Glutamatergic neuron (in vitro differentiated cells): ENCODE data around the gene PAFAH1B1. TPM values are rescaled to one million over a fixed set of nuclear protein-coding genes. Genes with fewer than 3 reads are reported as not detected.
A peak's percentile ranks its signal among the peaks of the same experiment; 100 is the strongest.
"Not testable (repeated sequence)": the region's sequence is repeated elsewhere in the genome, so short reads cannot be mapped to it uniquely, and the experiment has no call there.

Source experiments
- DNase-seq: peaks from one replicate; pipeline ENCODE4 v3.0.0; 2022
- H3K27ac Mint-ChIP-seq: one replicate; pipeline ENCODE4 v1.8.0; 2020; ENCODE audit warnings: mild to moderate bottlenecking, mixed read lengths, inconsistent platforms; ENCODE audit not compliant: unreplicated experiment
- H3K27me3 Mint-ChIP-seq: one replicate; pipeline ENCODE4 v1.8.0; 2020; ENCODE audit warnings: mild to moderate bottlenecking, moderate library complexity, mixed read lengths, inconsistent platforms; ENCODE audit not compliant: unreplicated experiment
- H3K36me3 Mint-ChIP-seq: one replicate; pipeline ENCODE4 v1.8.0; 2020; ENCODE audit warnings: mild to moderate bottlenecking, mixed read lengths, inconsistent platforms; ENCODE audit not compliant: unreplicated experiment
- H3K4me1 Mint-ChIP-seq: one replicate; pipeline ENCODE4 v1.8.0; 2020; ENCODE audit warnings: mild to moderate bottlenecking, low read depth, mixed read lengths, inconsistent platforms; ENCODE audit not compliant: unreplicated experiment
- H3K4me3 Mint-ChIP-seq: one replicate; pipeline ENCODE4 v1.8.0; 2020; ENCODE audit warnings: mild to moderate bottlenecking, mixed read lengths, inconsistent platforms; ENCODE audit not compliant: unreplicated experiment
- H3K9me3 Mint-ChIP-seq: one replicate; pipeline ENCODE4 v1.8.0; 2020; ENCODE audit warnings: mild to moderate bottlenecking, moderate library complexity, mixed read lengths, inconsistent platforms; ENCODE audit not compliant: unreplicated experiment
- total RNA-seq: library from RNA; stranded (reverse); fragmentation: NEBNext Ultra II Directional; extraction: Animal tissue kit (Norgen Biotek cat#: 25700); gene quantifications from one replicate; pipeline ENCODE4 v1.2.1, GENCODE V29; 2021; ENCODE audit not compliant: unreplicated experiment
- TF ChIP-seq, protein P1 (sequence below): fragments of 200-600 bp; sonication (generic); IDR thresholded peaks from one replicate; pipeline ENCODE4 v1.5.0; 2021; ENCODE audit not compliant: partially characterized antibody, unreplicated experiment

Gene PAFAH1B1
- total RNA-seq, 1 donor from 2014 or later, result 296 TPM

DNA sequence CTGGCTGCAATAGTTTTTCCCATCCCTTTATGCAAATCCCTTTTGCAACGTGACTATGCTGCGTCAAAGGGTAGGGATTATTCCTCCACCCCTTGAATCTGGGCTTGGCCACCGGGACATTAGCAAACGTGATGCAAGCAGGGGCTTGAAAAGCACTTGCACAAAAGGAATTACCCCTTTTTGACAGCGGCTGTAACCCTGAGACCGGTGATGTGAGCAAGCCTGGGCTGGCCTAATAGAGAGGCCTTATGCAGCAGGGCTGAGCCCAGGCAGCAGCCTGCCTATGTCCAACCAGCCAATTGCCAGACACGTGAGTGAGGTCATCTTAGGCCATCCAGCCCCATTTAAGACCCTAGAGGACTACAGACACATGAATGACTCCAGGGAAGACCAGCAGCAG is 30.4 kb upstream of the PAFAH1B1 start:
- DNase-seq, result peak; percentile 37

GRCh38 chr17:2563543-2563942 is 29.9 kb upstream of the PAFAH1B1 start:
- no peak for DNase-seq
- Mint-ChIP-seq H3K4me1 (peaks cover 4% of the 10 kb centered on the region), H3K36me3 (peaks cover 9% of the 10 kb centered on the region), H3K4me3 (no peak overlapping the region), H3K27me3 (no peaks in the 10 kb centered on the region), H3K27ac (peak overlapping the region; percentile 82), H3K9me3 (peaks cover 4% of the 10 kb centered on the region)
- TF ChIP-seq, protein P1, sequence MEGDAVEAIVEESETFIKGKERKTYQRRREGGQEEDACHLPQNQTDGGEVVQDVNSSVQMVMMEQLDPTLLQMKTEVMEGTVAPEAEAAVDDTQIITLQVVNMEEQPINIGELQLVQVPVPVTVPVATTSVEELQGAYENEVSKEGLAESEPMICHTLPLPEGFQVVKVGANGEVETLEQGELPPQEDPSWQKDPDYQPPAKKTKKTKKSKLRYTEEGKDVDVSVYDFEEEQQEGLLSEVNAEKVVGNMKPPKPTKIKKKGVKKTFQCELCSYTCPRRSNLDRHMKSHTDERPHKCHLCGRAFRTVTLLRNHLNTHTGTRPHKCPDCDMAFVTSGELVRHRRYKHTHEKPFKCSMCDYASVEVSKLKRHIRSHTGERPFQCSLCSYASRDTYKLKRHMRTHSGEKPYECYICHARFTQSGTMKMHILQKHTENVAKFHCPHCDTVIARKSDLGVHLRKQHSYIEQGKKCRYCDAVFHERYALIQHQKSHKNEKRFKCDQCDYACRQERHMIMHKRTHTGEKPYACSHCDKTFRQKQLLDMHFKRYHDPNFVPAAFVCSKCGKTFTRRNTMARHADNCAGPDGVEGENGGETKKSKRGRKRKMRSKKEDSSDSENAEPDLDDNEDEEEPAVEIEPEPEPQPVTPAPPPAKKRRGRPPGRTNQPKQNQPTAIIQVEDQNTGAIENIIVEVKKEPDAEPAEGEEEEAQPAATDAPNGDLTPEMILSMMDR, result no peak

More for the DNA sequence above, 30.4 kb upstream of the PAFAH1B1 start:
- no peaks in the 10 kb centered on the region for H3K27me3 Mint-ChIP-seq
- TF ChIP-seq, protein P1, result no peak
- peaks cover 7% of the 10 kb centered on the region for H3K9me3 Mint-ChIP-seq
- H3K4me3 Mint-ChIP-seq, result no peak overlapping the region
- peaks cover 4% of the 10 kb centered on the region for H3K4me1 Mint-ChIP-seq
- peaks cover 9% of the 10 kb centered on the region for H3K36me3 Mint-ChIP-seq
- H3K27ac Mint-ChIP-seq, result peak overlapping the region; percentile 82

DNA sequence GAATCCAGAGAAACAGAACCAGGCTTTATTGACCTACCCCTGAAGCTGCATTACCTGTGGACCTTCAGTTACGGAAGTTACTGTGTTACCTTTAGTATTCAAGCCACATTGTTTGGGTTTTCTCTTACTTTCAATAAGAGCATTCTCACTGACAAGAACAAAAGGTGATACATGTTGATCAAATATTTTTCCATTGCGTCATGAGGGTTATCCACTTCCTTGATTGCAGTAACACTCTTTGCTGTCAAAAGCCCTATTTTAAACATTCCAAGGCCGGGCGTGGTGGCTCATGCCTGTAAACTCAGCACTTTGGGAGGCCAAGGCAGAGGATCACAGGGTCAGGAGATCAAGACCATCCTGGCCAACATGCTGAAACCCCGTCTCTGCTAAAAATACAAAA is 28.6 kb upstream of the PAFAH1B1 start:
- TF ChIP-seq, protein P1, result no peak
- no peak for DNase-seq

DNA sequence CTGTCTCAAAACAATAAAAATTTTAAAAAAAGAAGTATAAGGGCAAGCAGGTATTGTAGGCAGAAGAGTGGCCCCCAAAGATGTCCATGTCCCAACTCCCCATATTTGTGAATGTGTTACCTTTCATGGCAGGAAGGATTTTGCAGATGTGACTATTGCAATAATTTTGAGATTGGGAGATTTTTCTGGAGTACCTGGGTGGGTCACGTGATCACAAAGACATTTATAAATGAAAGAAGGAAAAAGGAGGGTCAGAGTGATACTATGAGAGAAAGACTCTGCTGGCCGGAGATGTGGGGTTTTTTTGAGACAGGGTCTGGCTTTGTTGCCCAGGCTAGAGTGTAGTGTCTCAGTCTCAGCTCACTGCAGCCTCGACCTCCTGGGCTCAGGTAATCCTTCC is 27.4 kb upstream of the PAFAH1B1 start:
- H3K9me3 Mint-ChIP-seq, result peaks cover 6% of the 10 kb centered on the region
- no peak overlapping the region for H3K4me3 Mint-ChIP-seq
- no peak overlapping the region for H3K27ac Mint-ChIP-seq
- no peak for DNase-seq
- TF ChIP-seq, protein P1, result no peak
- H3K4me1 Mint-ChIP-seq, result peaks cover 4% of the 10 kb centered on the region
- H3K27me3 Mint-ChIP-seq, result no peaks in the 10 kb centered on the region
- peaks cover 7% of the 10 kb centered on the region for H3K36me3 Mint-ChIP-seq

More for the DNA sequence above, 28.6 kb upstream of the PAFAH1B1 start:
- Mint-ChIP-seq H3K4me1 (peaks cover 4% of the 10 kb centered on the region), H3K27ac (no peak overlapping the region), H3K36me3 (peaks cover 9% of the 10 kb centered on the region), H3K27me3 (no peaks in the 10 kb centered on the region), H3K9me3 (peaks cover 6% of the 10 kb centered on the region), H3K4me3 (no peak overlapping the region)

DNA sequence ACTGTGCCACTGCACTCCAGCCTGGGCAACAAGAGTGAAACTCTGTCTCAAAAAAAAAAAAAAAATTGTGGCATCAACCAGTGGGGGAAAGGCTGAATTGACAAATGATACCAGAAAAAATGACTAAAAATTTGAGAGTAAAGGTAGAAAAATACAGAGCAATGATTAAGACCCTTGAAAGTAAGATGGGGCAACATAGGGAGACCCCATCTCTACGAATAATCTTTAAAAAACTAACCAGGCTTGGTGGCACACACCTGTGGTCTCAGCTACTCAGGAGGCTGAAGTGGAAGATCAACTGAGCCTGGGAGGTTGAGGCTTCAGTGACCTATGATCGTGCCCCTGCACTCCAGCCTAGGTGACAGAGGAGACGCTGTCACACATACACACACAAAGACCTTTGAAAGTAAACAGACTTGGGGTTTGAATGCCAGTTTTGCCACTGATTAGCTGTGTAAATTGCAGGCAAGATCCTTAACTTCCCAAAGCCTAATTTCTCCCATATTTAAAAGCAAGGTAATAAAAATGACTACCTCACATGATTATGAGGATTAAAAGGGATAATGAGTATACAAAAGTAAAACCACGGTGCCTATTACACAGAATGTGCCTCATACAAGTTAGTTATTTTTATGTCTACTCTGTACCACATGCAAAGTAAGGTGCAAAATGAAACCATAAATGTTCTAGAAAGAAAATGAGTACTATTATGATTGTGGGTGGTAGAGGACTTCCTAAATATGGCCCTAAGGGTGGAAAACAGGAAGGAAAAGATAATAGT is 21.7 kb upstream of the PAFAH1B1 start:
- peaks cover 2% of the 10 kb centered on the region for H3K9me3 Mint-ChIP-seq
- no peaks in the 10 kb centered on the region for H3K36me3 Mint-ChIP-seq
- no peaks in the 10 kb centered on the region for H3K27me3 Mint-ChIP-seq
- TF ChIP-seq, protein P1, result no peak
- no peak overlapping the region for H3K4me3 Mint-ChIP-seq
- H3K4me1 Mint-ChIP-seq, result no peaks in the 10 kb centered on the region
- no peak overlapping the region for H3K27ac Mint-ChIP-seq
- DNase-seq, result no peak

GRCh38 chr17:2572304-2572609 is 21.2 kb upstream of the PAFAH1B1 start:
- H3K4me3 Mint-ChIP-seq, H3K27ac Mint-ChIP-seq, H3K4me1 Mint-ChIP-seq, H3K36me3 Mint-ChIP-seq, H3K9me3 Mint-ChIP-seq, H3K27me3 Mint-ChIP-seq, DNase-seq: not testable (repeated sequence)
